ENCODE results near the gene CDKN2A.

DNA sequence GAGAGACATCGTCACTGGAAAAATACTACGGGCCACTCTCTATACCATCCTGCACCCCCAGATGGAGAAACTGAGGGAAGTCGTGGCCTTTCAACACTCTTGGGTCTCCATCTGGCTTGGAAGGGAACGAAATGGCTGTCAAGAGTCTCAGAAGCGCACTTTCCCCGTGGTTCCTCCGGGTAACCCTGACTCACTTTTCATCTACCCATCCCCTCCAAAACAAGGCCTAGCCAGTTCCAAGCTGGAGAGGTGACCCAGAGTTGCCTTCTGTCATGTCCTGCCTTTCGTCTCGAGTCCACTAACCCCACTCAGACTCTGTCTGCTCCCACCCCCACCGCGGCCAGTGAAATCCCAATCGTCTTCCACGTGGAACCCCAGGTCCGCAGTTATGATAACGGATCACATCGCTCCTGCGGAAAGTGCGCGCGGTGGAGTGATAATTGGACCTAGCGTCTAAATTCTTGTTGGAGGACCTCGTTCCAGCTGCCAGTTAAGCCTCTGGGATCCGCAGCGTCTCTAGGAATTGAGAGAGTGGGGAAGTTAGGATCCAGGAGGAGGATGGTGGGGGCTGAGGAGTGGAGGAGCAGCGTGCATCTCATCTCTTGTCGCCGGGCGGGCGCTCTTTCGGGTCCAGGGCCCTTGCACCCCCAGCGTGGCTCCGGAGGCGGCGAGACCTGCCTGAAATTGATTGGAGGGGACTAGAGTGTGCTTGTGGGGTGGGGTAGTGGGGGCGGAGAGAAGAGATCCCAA is 4.6 kb downstream of the CDKN2A start:
- TF ChIP-seq, protein P1, sequence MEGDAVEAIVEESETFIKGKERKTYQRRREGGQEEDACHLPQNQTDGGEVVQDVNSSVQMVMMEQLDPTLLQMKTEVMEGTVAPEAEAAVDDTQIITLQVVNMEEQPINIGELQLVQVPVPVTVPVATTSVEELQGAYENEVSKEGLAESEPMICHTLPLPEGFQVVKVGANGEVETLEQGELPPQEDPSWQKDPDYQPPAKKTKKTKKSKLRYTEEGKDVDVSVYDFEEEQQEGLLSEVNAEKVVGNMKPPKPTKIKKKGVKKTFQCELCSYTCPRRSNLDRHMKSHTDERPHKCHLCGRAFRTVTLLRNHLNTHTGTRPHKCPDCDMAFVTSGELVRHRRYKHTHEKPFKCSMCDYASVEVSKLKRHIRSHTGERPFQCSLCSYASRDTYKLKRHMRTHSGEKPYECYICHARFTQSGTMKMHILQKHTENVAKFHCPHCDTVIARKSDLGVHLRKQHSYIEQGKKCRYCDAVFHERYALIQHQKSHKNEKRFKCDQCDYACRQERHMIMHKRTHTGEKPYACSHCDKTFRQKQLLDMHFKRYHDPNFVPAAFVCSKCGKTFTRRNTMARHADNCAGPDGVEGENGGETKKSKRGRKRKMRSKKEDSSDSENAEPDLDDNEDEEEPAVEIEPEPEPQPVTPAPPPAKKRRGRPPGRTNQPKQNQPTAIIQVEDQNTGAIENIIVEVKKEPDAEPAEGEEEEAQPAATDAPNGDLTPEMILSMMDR (IDR thresholded peaks at IDR 0.05; ENCODE audit: borderline replicate concordance, extremely low read depth, low read length, poor library complexity, severe bottlenecking) = no peak
- no peak for TF ChIP-seq EZH2 (IDR thresholded peaks at IDR 0.05; ENCODE audit: borderline replicate concordance, low read depth, low read length, severe bottlenecking)

All from DND-41 (cell line).